SU-DHL-6 (cell line): ENCODE results near the gene SPINK7.
"Not testable (repeated sequence)": the region's sequence is repeated elsewhere in the genome, so short reads cannot be mapped to it uniquely, and the experiment has no call there.

Experiments
- H2AFZ ChIP-seq: fragments of 200-600 bp; sonication (generic); 2 replicates; pipeline ENCODE4 v1.6.1; 2014; ENCODE audit warnings: low read depth, mild to moderate bottlenecking, moderate library complexity, mixed read lengths, antibody characterized with exemption, low read length; ENCODE audit not compliant: severe bottlenecking
- H3F3A ChIP-seq: fragments of 200-600 bp; shearing (Covaris generic); 2 replicates; pipeline ENCODE4 v1.6.0; 2016; ENCODE audit warnings: antibody characterized with exemption, mild to moderate bottlenecking; ENCODE audit not compliant: insufficient read depth
- H3K27ac ChIP-seq: fragments of 200-600 bp; sonication (generic); 2 replicates; pipeline ENCODE4 v1.5.1; 2016; ENCODE audit warnings: low read depth, mild to moderate bottlenecking, low read length, moderate library complexity, mixed read lengths
- H3K27me3 ChIP-seq: fragments of 200-600 bp; sonication (generic), shearing (Covaris generic); 2 replicates; pipeline ENCODE4 v1.6.0; 2014; ENCODE audit warnings: mild to moderate bottlenecking, low read length
- H3K36me3 ChIP-seq: fragments of 200-600 bp; sonication (generic); 2 replicates; pipeline ENCODE4 v1.6.1; 2014; ENCODE audit warnings: mild to moderate bottlenecking, low read length, mixed read lengths
- H3K4me2 ChIP-seq: fragments of 300-600, 200-600 bp; shearing (Covaris generic), sonication (generic); 2 replicates; pipeline ENCODE4 v1.6.0; 2014; ENCODE audit warnings: low read length, low read depth, mild to moderate bottlenecking; ENCODE audit not compliant: poor library complexity, severe bottlenecking
- H3K4me3 ChIP-seq: fragments of 200-600 bp; sonication (generic); 2 replicates; pipeline ENCODE4 v1.5.1; 2014; ENCODE audit warnings: antibody characterized with exemption, low read length, mild to moderate bottlenecking, mixed read lengths; ENCODE audit not compliant: insufficient read depth, poor library complexity, severe bottlenecking
- H3K79me2 ChIP-seq: fragments of 200-600 bp; sonication (generic); 2 replicates; pipeline ENCODE4 v1.6.1; 2014; ENCODE audit warnings: mild to moderate bottlenecking, low read length, moderate library complexity; ENCODE audit not compliant: insufficient read depth
- H3K9ac ChIP-seq: fragments of 200-600 bp; sonication (generic); 2 replicates; pipeline ENCODE4 v1.7.0; 2014; ENCODE audit warnings: mild to moderate bottlenecking, low read length
- H3K9me2 ChIP-seq: fragments of 200-600 bp; sonication (generic); replicated peaks from 2 replicates; pipeline ENCODE4 v1.6.1; 2014; ENCODE audit warnings: low read length; ENCODE audit not compliant: insufficient read depth
- H3K9me3 ChIP-seq: fragments of 200-600 bp; sonication (generic); 2 replicates; pipeline ENCODE4 v1.6.1; 2014; ENCODE audit warnings: low read length, mixed read lengths; ENCODE audit not compliant: insufficient read depth
- H4K20me1 ChIP-seq: fragments of 200-600 bp; sonication (generic); 2 replicates; pipeline ENCODE4 v1.6.1; 2014; ENCODE audit warnings: low read depth, mild to moderate bottlenecking, antibody characterized with exemption, low read length, moderate library complexity, mixed read lengths
- EZH2phosphoT487 ChIP-seq: fragments of 200-600 bp; sonication (generic), shearing (Covaris generic); conservative IDR thresholded peaks from 2 replicates; pipeline ENCODE4 v1.6.1; 2018; ENCODE audit warnings: mild to moderate bottlenecking, antibody characterized with exemption, low read length, moderate library complexity, mixed read lengths
- TF ChIP-seq, protein P1 (sequence below): fragments of 200-600 bp; sonication (generic); IDR thresholded peaks from one replicate; pipeline ENCODE4 v1.5.1; 2017; ENCODE audit warnings: antibody characterized with exemption, mild to moderate bottlenecking, low read length, moderate library complexity; ENCODE audit not compliant: insufficient read depth, poor library complexity, severe bottlenecking

SPINK7 gene

GRCh38 chr5:148312153-148312552 lies at the start of gene SPINK7:
TSS of gene SPINK7 (plus strand) at chr5:148312423. CDS start at chr5:148312484, 61 bp downstream.
- Histone ChIP-seq H3K9me2 (no peaks in the 10 kb centered on the region), H3K27ac (no peak within 1 kb of the TSS), H3K4me2 (no peak within 1 kb of the TSS), H3K36me3 (no peaks in the 10 kb centered on the region), H3K9ac (no peak within 1 kb of the TSS), H3K9me3 (no peaks in the 10 kb centered on the region), H3F3A (no peaks in the 10 kb centered on the region), H4K20me1 (no peaks in the 10 kb centered on the region), H2AFZ (no peak within 1 kb of the TSS), H3K79me2 (no peaks in the 10 kb centered on the region), H3K4me3 (no peak within 1 kb of the TSS), H3K27me3 (no peaks in the 10 kb centered on the region)
- TF ChIP-seq, protein P1, sequence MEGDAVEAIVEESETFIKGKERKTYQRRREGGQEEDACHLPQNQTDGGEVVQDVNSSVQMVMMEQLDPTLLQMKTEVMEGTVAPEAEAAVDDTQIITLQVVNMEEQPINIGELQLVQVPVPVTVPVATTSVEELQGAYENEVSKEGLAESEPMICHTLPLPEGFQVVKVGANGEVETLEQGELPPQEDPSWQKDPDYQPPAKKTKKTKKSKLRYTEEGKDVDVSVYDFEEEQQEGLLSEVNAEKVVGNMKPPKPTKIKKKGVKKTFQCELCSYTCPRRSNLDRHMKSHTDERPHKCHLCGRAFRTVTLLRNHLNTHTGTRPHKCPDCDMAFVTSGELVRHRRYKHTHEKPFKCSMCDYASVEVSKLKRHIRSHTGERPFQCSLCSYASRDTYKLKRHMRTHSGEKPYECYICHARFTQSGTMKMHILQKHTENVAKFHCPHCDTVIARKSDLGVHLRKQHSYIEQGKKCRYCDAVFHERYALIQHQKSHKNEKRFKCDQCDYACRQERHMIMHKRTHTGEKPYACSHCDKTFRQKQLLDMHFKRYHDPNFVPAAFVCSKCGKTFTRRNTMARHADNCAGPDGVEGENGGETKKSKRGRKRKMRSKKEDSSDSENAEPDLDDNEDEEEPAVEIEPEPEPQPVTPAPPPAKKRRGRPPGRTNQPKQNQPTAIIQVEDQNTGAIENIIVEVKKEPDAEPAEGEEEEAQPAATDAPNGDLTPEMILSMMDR: no peak
- no peak for TF ChIP-seq EZH2phosphoT487

- Histone ChIP-seq H3K4me3 (no peak overlapping the region), H3K79me2 (no peaks in the 10 kb centered on the region), H2AFZ (no peak overlapping the region), H3K9me3 (no peaks in the 10 kb centered on the region), H3K9me2 (no peaks in the 10 kb centered on the region), H4K20me1 (no peaks in the 10 kb centered on the region), H3K9ac (no peak overlapping the region), H3K36me3 (no peaks in the 10 kb centered on the region), H3K27me3 (no peaks in the 10 kb centered on the region), H3K4me2 (no peak overlapping the region), H3F3A (no peaks in the 10 kb centered on the region), H3K27ac (no peak overlapping the region)
- TF ChIP-seq EZH2phosphoT487: no peak
- TF ChIP-seq, protein P1: no peak
Measured at GRCh38 chr5:148267962-148268361, 44.3 kb upstream of the SPINK7 start.

- Histone ChIP-seq H3K4me2 (no peak within 1 kb of the TSS), H3K9ac (no peak within 1 kb of the TSS), H3K27ac (no peak within 1 kb of the TSS), H2AFZ (no peak within 1 kb of the TSS), H3K79me2 (no peaks in the 10 kb centered on the region), H4K20me1 (no peaks in the 10 kb centered on the region), H3K27me3 (no peaks in the 10 kb centered on the region), H3K9me3 (no peaks in the 10 kb centered on the region), H3K4me3 (no peak within 1 kb of the TSS), H3K9me2 (no peaks in the 10 kb centered on the region), H3F3A (no peaks in the 10 kb centered on the region), H3K36me3 (no peaks in the 10 kb centered on the region)
- TF ChIP-seq, protein P1: no peak
- no peak for TF ChIP-seq EZH2phosphoT487
Measured at GRCh38 chr5:148268566-148268965, 43.7 kb upstream of the SPINK7 start, which contains the start of gene SPINK13. TSS of gene SPINK13 (plus strand) at chr5:148268794. CDS start at chr5:148270073, 1,279 bp downstream.

- not testable (repeated sequence) for H4K20me1 ChIP-seq, H3K4me2 ChIP-seq, H3K79me2 ChIP-seq, H3K9me2 ChIP-seq, H3K9me3 ChIP-seq, H2AFZ ChIP-seq, H3K27ac ChIP-seq, H3K9ac ChIP-seq, H3F3A ChIP-seq, H3K36me3 ChIP-seq, H3K27me3 ChIP-seq, H3K4me3 ChIP-seq
Measured at GRCh38 chr5:148275129-148275528, 37.1 kb upstream of the SPINK7 start.

GRCh38 chr5:148280893-148281292 lies 31.3 kb upstream of the SPINK7 start:
- H3K9ac ChIP-seq, H3F3A ChIP-seq, H3K4me3 ChIP-seq, H2AFZ ChIP-seq, H4K20me1 ChIP-seq, H3K27ac ChIP-seq, H3K9me2 ChIP-seq, H3K9me3 ChIP-seq, H3K27me3 ChIP-seq, H3K79me2 ChIP-seq, H3K36me3 ChIP-seq, H3K4me2 ChIP-seq: not testable (repeated sequence)

DNA sequence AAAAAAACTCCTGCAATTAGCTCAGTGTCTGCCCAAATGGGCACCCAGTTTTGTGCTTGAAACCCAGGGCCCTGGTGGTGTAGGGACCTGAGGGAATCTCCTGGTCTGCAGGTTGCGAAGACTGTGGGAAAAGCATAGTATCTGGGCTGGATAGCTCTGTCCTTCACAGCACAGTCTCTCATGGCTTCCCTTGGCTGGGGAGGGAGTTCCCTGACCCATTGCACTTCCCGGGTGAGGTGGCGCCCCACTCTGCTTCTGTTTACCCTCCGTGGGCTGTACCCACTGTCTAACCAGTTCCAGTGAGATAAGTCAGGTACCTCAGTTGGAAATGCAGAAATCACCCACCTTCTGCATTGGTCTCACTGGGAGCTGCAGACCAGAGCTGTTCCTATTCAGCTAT lies 30.9 kb upstream of the SPINK7 start:
- H4K20me1 ChIP-seq, H3K4me2 ChIP-seq, H3K9me2 ChIP-seq, H3K9me3 ChIP-seq, H3K4me3 ChIP-seq, H3K36me3 ChIP-seq, H3K27ac ChIP-seq, H2AFZ ChIP-seq, H3K9ac ChIP-seq, H3F3A ChIP-seq, H3K79me2 ChIP-seq, H3K27me3 ChIP-seq: not testable (repeated sequence)
